Endothelial cell of umbilical vein (primary cell): ENCODE data around the gene MGAT5.

ENCODE experiments used
- EZH2 ChIP-seq: IDR thresholded peaks from 2 replicates; pipeline ENCODE4 v1.6.1; 2012; ENCODE audit warnings: borderline replicate concordance, low read depth, mild to moderate bottlenecking, moderate library complexity, low read length, inconsistent platforms; ENCODE audit not compliant: severe bottlenecking
- GATA2 ChIP-seq: IDR thresholded peaks from 2 replicates; pipeline ENCODE4 v1.7.0; 2011; ENCODE audit warnings: low read depth, mild to moderate bottlenecking, moderate library complexity, mixed read lengths, low read length; ENCODE audit not compliant: insufficient read length, insufficient read depth
- POLR2AphosphoS5 ChIP-seq: IDR thresholded peaks from 2 replicates; pipeline ENCODE4 v1.6.1; 2012; ENCODE audit warnings: low read depth, mild to moderate bottlenecking, control low read depth, low read length, moderate library complexity; ENCODE audit not compliant: insufficient read depth
- TF ChIP-seq, protein P1 (sequence below), 2 donors: IDR thresholded peaks; 1 replicate in 1 of 2; 2 replicates in 1 of 2; pipeline ENCODE4 v1.5.1; 2011; ENCODE audit warnings: low read length in 2 of 2, mild to moderate bottlenecking in 2 of 2, moderate library complexity in 2 of 2, control low read depth in 1 of 2, inconsistent platforms in 1 of 2, low read depth in 1 of 2; ENCODE audit not compliant: insufficient read depth in 1 of 2; ENCODE audit errors: extremely low read depth in 1 of 2
- TF ChIP-seq, protein P2 (sequence below): IDR thresholded peaks from 2 replicates; pipeline ENCODE4 v1.6.1; 2011; ENCODE audit not compliant: insufficient read depth, insufficient read length

DNA sequence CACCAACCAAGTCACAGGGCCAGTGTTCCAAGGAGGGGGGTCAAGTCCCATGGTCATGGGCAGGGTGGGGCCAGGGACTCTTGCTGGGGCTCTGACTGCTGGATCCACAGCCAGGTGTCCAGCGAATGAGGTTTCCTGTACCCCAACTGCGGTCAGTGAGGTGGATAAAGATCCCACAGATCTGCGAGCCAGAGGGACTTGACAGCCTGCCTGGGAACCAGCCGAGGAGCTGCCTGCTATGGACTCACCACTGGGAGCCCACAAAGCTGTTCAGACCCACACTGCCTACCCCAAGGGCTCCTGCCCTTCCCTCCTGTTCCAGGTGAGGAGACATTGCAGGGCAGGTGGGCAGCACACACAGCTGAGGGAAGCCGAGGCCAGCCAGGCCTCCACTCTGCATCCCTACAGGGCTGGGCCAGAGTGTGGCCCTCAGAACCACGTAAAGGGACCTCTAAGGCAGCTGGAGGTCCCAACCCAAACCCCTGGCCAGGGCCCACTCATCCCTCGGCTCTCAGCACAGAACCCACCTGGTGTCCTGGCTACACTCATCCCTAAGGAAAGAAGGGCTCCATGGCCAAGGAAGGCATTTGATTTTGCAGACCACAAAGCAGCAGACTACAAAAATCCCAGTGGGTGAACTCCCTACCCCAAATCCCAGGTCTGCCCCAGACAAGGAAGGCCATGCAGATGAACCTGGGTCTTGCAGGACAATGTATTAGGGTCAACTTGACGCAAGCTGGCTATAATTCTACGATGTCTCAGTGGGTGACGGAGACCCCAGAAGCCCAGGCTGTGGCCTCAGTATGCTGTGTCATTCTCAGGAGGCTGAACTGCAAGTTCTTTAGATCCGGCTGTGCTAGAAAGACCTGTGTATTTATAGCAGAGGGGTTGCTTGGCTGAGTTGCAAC lies 209.2 kb downstream of the MGAT5 start:
- TF ChIP-seq, protein P1, sequence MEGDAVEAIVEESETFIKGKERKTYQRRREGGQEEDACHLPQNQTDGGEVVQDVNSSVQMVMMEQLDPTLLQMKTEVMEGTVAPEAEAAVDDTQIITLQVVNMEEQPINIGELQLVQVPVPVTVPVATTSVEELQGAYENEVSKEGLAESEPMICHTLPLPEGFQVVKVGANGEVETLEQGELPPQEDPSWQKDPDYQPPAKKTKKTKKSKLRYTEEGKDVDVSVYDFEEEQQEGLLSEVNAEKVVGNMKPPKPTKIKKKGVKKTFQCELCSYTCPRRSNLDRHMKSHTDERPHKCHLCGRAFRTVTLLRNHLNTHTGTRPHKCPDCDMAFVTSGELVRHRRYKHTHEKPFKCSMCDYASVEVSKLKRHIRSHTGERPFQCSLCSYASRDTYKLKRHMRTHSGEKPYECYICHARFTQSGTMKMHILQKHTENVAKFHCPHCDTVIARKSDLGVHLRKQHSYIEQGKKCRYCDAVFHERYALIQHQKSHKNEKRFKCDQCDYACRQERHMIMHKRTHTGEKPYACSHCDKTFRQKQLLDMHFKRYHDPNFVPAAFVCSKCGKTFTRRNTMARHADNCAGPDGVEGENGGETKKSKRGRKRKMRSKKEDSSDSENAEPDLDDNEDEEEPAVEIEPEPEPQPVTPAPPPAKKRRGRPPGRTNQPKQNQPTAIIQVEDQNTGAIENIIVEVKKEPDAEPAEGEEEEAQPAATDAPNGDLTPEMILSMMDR (IDR thresholded peaks at IDR 0.05; ENCODE audit: extremely low read depth in 1 of 2, insufficient read depth in 1 of 2, low read depth in 1 of 2, low read length in 2 of 2): no peak
- no peak for TF ChIP-seq GATA2
- TF ChIP-seq EZH2: no peak
- TF ChIP-seq, protein P2, sequence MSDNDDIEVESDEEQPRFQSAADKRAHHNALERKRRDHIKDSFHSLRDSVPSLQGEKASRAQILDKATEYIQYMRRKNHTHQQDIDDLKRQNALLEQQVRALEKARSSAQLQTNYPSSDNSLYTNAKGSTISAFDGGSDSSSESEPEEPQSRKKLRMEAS: no peak
- no peak for TF ChIP-seq POLR2AphosphoS5
